GM12864 (cell line): ENCODE measurements around the gene GPRC5C.
"Not testable (repeated sequence)": the region's sequence is repeated elsewhere in the genome, so short reads cannot be mapped to it uniquely, and the experiment has no call there.

ENCODE experiments used
- DNase-seq: peaks from one replicate; pipeline ENCODE4 v3.0.0-alpha.2; 2011; ENCODE audit warnings: low read depth
- H3K4me3 ChIP-seq: 2 replicates; pipeline ENCODE4 v1.5.1; 2011; ENCODE audit warnings: mild to moderate bottlenecking, low read depth, low read length, control low read depth
- TF ChIP-seq, protein P1 (sequence below): IDR thresholded peaks from 2 replicates; pipeline ENCODE4 v1.5.1; 2011; ENCODE audit warnings: low read depth, mild to moderate bottlenecking, moderate library complexity, low read length, control low read depth, inconsistent platforms; ENCODE audit errors: missing control alignments

The GPRC5C gene

DNA sequence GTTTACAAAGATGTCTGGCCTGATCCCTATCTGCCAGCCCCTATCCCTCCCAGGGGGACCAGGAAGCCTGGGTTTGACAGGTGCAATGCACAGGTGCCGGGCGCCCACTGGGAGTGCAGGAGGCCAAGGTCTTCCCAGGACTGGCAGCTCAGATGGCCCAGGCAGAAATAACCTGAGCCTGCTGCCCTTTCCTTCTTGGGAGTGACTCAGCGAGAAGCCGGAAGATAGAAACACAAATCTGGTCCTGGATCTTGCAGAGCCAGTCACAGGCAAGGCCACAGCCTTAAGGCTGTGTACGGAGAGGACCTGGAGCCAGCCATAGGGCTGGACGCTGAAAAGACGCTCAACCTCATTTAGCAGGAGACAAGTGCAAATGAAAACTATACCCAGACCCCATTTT is 36.9 kb upstream of the GPRC5C start:
- TF ChIP-seq, protein P1, sequence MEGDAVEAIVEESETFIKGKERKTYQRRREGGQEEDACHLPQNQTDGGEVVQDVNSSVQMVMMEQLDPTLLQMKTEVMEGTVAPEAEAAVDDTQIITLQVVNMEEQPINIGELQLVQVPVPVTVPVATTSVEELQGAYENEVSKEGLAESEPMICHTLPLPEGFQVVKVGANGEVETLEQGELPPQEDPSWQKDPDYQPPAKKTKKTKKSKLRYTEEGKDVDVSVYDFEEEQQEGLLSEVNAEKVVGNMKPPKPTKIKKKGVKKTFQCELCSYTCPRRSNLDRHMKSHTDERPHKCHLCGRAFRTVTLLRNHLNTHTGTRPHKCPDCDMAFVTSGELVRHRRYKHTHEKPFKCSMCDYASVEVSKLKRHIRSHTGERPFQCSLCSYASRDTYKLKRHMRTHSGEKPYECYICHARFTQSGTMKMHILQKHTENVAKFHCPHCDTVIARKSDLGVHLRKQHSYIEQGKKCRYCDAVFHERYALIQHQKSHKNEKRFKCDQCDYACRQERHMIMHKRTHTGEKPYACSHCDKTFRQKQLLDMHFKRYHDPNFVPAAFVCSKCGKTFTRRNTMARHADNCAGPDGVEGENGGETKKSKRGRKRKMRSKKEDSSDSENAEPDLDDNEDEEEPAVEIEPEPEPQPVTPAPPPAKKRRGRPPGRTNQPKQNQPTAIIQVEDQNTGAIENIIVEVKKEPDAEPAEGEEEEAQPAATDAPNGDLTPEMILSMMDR: no peak
- no peak for DNase-seq
- H3K4me3 ChIP-seq: no peak overlapping the region

DNA sequence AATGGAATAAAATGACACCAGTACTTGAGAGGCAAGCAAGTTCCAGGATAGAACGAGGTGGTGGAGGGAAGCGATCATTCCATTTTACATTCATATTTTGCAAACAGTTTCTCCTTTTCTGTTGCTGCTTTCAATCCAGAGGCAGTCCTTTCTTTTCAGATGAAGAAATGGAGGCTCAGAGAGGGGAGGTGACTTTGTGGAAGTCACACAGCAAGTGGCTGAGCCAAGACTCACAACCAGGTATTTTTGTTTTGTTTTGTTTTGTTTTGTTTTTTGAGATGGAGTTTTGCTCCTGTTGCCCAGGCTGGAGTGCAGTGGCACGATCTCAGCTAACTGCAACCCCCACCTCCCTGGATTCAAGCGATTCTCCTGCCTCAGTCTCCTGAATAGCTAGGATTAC is 35.3 kb upstream of the GPRC5C start:
- TF ChIP-seq, protein P1: no peak
- no peak overlapping the region for H3K4me3 ChIP-seq
- DNase-seq: no peak

DNA sequence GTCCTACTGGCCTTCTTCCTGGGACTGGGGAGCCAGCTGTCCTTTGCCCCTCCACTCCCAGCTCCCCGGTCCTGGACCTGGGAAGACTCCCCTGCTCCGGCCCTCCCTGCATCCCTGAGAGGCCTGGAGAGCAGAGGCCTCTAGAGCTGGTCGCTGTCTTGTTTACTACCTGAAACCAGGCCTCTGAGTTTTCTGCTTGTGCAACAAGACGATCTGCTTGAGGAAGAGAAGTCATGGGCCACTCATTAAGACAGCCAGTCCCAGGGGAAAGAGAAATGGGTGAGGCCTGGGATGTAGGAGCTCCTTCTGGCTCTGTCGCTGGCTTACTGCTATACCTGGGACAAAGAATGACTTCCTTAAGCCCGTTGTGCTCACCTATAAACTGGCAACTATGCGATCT is 29.8 kb upstream of the GPRC5C start:
- DNase-seq: no peak
- H3K4me3 ChIP-seq: no peak overlapping the region
- TF ChIP-seq, protein P1: no peak

DNA sequence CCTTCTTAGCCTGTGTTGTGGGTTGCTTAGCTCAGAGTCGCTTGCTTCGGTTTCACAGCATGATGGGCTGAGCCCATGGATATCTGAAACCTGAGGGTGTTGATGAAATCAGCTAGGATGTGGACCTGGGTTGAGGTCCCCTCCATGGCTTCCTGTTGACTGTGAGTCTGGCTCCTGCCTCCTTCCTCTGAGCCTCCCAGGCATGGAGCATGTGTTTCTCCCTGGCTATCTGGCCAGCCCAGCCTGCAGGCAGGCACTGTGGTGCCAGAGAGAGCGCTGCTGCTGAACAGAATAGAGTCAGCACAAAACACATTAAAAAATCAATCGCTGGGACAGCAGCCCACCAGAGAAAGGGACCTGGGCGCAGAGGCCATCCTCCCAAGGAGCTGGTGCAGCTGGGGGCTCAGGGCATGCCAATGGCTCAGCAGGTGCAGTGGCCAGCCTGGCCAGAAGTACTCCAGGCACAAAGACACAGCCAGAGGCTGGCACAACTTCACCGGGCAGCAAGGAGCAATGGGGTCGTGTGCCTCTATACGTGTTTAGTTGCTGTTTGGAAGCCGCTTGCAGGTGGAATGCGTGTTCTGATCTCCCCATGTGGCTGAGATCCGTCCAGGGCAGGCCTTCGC is 28.3 kb upstream of the GPRC5C start:
- DNase-seq: no peak
- TF ChIP-seq, protein P1: no peak
- H3K4me3 ChIP-seq: no peak overlapping the region

DNA sequence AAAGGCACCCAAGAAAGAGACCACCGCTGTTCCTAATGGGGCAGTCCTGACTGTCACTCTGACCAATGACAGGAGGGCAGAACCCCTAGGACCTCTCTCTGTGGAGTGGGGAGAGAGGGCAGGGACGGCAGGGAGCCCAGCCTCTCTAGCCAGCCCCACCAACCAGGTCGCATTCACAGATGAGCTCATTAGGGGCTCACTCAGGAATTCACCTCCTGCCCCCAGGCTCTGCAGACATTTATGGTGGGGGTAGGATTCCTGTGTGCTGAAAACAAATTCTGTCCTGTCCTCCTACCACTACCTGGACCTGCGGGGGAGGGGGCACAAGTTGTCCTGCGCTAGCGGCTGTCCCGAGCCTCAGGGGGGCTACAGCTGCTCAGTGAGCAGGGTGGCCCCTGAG is 27.7 kb upstream of the GPRC5C start:
- TF ChIP-seq, protein P1: no peak
- DNase-seq: no peak
- no peak overlapping the region for H3K4me3 ChIP-seq

DNA sequence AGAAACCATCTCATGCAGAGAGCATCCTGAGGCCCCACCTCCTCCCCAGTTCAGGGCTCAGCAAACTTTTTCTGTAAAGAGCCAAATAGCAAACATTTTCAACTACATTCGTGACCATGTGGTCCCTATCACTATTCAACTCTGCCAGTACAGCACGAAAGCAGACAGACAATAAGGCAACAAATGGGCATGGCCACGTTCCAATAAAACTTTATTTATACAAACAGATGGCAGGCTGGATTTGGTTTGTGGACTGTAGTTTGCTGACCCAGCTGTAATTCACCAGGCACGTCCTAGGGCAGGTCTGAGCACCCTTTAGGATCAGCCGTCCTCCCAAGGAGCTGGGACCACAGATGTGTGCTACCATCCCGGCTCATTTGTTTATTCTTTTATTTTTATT is 27.1 kb upstream of the GPRC5C start:
- TF ChIP-seq, protein P1: no peak
- H3K4me3 ChIP-seq: no peak overlapping the region
- no peak for DNase-seq

DNA sequence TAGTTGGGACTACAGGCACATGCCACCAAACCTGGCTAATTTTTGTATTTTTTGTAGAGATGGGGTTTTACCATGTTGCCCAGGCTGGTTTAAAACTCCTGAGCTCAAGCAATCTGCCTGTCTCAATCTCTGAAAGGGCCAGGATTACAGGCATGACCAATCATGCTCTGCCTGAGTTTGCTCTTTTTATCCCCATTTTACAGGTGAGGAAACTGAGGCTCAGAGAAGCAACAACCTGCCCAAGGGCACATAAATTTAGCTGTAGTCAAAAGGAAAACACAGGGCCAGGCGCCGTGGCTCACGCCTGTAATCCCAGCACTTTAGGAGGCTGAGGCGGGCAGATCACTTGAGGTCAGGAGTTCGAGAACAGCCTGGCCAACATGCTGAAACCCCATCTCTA is 26.6 kb upstream of the GPRC5C start:
- DNase-seq: not testable (repeated sequence)

DNA sequence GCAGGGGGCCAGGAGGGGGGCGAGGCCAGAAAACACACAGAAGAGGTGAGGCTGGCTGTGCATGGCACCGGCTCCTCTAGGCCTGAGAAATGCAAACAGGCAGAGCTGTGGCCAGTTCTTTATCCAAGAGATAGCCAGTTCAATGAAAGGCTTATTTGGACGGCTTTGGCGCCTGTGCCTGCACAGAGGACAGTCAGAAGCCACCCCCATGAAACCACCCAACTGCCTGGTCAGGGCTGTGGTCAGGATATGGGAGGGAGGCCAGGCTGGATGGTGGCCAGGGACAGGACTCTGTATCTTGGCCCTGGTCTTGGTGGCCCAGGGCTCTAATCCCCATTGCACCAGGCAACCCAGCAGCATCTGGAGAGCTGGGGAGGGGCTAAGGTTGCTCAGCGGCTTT is 24.5 kb upstream of the GPRC5C start:
- DNase-seq: no peak
- no peak overlapping the region for H3K4me3 ChIP-seq
- TF ChIP-seq, protein P1: no peak

More for the DNA sequence above, 26.6 kb upstream of the GPRC5C start:
- H3K4me3 ChIP-seq: not testable (repeated sequence)
